Activated CD4-positive, alpha-beta T cell treated with anti-CD3 and anti-CD28 coated beads, Interleukin-2, amount 50 U/mL, for 4 hours (primary cell): Measurements from ENCODE around the gene KRTAP4-6.
"Not testable (repeated sequence)": the region's sequence is repeated elsewhere in the genome, so short reads cannot be mapped to it uniquely, and the experiment has no call there.

Experiments used
- DNase-seq, 2 experiments: peaks; one replicate each; pipeline ENCODE4 v3.0.0-alpha.2; 2020

The KRTAP4-6 gene

DNA sequence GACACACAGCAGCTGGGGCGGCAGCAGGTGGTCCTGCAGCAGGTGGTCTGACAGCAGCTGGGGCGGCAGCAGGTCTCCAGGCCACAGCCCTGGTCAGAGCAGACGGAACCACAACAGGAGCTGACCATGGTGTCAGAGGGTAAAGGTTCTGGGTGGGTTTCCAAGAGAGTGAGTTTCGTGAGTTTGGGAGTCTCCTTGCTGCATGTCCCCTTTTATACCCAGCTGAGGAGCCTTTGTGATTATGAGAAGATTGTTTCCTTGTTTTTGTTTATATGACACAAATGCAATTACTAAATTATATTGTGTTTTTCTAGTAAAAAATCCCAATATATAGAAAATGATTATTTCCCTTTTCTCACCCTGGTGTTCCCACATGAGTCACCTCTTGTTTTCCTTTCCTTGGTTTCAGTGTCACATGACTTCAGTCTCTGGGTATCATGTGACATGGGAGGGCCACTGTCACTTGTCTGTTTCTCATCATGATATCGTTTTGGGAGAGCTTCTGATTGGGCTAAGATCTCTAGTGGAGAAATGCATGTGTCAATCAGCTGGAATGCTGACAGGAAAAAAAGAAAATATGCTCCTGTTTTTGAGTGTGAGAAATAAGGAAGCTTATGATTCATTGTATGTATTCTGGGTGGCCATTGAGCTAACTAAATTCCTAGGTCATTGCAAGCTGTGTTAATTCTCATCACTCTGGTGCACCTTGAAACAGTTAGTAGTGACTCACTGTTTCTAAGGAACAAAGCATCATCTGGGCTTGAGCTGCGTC, at the start of gene KRTAP4-6:
Gene KRTAP4-6, minus strand, starts transcription at position 185 of the 772 bp plus-strand sequence. Its CDS starts 57 bp downstream, at position 128.
- no peak for DNase-seq

DNA sequence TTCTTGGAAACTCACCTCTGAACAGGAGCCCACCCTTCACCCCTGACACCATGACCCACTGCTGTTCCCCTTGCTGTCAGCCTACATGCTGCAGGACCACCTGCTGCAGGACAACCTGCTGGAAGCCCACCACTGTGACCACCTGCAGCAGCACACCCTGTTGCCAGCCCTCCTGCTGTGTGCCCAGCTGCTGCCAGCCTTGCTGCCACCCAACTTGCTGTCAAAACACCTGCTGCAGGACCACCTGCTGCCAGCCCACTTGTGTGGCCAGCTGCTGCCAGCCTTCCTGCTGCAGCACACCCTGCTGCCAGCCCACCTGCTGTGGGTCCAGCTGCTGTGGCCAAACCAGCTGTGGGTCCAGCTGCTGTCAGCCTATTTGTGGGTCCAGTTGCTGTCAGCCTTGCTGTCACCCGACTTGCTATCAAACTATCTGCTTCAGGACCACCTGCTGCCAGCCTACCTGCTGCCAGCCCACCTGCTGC, 49.5 kb upstream of the KRTAP4-6 start, which contains the start of gene KRTAP9-1:
Gene KRTAP9-1, plus strand, starts transcription at position 51 of the 482 bp plus-strand sequence. Its CDS starts 0 bp downstream, at position 51.
- not testable (repeated sequence) for DNase-seq

DNA sequence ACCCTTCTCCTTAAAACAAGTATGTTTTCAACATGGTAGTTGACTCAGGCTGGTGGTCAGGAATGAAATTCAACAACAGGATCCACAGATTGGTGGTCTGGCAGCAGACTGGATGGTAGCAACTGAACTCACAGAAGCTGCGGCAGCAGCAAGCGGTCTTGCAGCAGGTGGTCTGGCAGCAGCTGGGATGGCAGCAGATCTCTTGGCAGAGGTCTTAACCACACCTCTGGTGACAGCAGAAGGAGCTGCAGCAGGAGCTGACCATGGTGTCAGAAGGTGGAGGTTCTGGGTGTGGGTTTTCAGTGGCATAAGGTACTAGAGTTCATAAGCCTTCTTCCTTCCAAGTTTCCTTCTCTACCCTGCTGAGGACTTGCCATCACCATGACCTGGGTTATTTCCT, 46.5 kb upstream of the KRTAP4-6 start:
- DNase-seq, result no peak

DNA sequence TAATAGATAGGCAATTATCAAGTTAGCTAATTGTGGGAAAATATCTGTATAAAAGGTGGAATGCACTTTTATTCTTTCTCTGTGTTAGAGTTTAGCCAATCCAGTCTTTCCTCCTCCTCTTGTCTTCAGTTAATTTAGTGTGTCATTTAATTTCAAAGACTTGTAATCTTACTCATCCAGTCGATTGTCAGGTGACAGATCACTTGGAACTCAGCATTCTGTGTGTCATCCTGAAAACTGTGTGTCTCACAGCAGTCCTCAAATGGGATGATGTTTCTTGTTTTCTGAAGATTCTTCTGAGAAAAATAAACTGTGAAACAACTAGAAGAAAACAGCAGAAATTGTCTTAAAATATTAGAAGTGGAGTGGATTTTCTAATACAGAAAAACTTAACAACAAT, 44.7 kb upstream of the KRTAP4-6 start:
- no peak for DNase-seq

DNA sequence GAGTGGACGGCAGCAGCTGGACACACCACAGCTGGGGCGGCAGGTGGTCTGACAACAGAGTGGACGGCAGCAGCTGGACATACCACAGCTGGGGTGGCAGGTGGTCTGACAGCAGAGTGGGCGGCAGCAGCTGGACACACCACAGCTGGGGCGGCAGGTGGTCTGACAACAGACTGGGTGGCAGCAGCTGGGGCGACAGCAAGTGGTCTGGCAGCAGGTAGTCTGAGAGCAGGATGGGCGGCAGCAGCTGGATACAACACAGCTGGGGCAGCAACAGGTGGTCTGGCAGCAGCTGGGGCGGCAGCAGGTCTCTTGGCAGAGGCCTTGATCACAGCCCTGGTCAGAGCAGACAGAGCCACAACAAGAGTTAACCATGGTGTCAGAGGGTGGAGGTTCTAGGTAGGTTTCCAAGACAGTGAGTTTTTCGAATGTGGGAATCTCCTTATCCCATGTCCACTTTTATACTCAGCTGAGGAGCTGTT, 44.2 kb upstream of the KRTAP4-6 start, which contains the start of gene KRTAP4-1:
Gene KRTAP4-1, minus strand, starts transcription at position 432 of the 482 bp plus-strand sequence. Its CDS starts 57 bp downstream, at position 375.
- no peak for DNase-seq

DNA sequence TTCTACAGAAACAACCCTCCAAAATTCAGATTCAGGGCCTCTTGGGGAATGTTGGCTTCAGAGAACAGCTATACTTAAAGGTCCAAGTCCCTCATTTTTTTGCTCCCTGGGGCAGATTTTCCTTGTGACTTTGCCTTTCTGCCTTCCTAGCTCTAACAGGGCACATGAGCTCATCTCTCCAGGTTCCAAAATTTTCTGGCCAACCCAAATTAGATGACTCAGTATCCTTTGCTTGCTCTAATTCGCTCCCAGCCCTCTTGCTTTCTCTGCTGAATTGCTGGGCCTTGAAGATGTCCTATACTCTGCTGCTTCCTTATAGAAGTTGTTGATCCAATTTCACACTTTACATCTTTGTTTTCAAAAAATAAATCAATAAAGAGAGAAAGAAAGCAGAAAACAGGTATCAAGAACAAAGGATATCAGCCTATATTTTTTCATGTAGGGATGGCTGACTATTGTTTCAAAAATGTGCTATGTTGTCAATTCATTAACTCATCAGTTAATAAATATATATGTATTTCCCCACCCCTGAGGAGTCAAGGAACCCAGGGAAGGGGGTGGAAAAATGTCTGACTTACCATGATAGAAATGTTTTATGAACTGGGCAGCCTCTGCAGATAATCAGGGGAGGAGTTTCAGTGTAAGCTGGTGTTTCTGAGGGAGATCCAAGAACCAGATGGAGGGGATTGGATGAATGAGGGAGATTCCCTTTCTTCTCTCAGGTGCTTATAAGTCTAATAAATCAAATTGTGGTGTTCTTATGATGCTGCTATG, 38.7 kb upstream of the KRTAP4-6 start:
- DNase-seq, result no peak

DNA sequence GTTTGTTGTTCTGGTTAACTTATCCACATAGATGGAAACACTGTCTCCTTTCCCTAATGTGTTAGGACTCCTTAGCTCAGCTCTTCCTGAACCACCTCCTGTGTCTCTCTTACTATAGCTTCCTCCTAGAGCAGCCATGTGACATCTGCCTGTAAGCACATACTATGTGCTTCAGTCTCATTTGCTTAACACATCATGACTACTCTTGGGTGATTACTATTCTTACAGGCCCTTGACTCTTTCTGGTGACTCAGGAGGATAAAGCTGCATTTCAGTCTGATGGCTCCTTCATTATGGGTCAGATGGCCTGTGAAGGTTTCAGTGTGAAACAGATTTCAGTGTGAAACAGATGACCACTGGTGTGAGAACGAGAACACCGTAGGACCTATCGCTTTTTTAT, 38.0 kb upstream of the KRTAP4-6 start:
- DNase-seq, result no peak

DNA sequence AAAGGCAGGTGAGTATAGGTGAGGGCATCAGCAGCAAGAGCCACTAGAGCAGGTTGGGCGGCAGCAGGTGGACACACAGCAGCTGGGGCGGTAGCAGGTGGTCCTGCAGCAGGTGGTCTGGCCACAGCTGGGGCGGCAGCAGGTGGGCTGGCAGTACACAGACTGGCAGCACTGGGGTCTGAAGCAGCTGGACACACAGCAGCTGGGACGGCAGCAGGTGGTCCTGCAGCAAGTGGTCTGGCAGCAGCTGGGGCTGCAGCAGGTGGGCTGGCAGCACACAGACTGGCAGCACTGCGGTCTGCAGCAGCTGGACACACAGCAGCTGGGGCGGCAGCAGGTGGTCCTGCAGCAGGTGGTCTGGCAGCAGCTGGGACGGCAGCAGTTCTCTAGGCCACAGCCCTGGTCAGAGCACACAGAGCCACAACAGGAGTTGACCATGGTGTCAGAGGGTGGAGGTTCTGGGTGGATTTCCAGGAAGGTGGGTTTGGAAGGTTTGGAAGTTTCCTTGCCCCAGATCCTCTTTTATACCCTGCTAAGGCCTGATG, 37.5 kb upstream of the KRTAP4-6 start, which contains the start of gene KRTAP4-2:
Gene KRTAP4-2, minus strand, starts transcription at position 495 of the 545 bp plus-strand sequence. Its CDS starts 57 bp downstream, at position 438.
- DNase-seq, result no peak

DNA sequence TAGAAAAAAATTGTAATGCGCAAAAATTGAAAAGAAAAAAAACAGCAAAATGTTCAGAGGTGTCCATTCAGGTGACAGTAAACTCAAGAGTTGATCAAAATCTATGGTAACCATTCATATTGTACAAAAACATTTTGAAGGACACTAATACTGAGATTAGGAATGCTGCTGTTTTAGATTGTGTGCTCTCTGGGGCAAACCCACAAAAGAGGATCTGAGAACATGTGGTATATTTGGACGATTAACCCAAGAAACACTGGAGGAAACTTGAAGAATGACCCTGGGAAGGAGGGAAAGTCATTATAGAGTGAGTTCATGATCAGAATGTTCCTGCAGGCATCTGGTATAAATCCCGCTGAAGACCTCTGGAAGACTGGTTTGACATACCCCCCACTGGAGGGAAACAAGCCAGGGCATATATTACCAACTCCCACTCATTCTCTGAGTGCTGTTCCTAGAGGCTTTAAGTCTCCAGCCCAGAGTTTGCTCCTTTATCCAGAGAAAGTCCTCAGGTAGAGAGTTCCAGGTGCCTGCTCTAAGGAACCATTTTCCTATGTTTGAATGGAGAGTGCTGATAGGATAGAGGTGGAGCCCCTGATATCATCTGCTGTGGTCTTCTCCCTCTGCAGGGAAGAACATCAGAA, 36.5 kb upstream of the KRTAP4-6 start:
- DNase-seq, result no peak

DNA sequence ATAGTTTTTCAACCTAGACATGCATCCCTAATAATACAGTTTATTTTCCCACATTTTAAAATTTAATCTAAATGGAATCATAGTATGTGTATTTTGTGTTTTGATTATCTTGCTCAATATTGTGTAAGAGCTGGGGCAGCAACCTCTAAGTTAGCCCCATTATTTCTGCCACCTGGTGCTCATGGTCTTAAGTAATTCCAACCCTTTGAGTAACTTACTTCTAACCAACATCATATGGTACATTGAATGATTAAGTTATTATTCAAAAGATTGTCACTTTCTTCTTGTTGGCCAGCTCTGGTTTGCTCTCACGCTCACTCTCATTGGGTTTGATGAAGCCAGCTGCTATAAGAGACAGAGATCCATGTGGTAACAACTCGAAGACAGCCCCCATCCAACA, 31.5 kb upstream of the KRTAP4-6 start:
- DNase-seq, result no peak

DNA sequence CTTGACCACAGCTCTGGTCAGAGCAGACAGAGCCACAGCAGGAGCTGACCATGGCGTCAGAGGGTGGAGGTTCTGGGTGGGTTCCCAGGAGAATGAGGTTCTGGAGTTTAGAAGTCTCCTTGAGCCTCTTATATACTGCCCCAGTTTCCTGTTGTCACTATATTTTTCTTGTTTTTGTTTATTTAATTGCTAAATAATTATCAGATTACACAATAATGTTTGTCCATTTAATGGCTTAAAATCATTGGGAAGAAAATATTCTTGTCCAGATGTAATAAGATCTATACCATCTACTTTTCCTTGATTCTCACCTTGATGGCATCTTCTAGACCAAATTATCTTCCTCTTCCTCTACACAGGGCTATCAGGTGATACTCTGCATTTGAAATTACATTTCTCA, 27.8 kb upstream of the KRTAP4-6 start, which contains the start of gene KRTAP4-3:
Gene KRTAP4-3, minus strand, starts transcription at position 101 of the 400 bp plus-strand sequence. Its CDS starts 49 bp downstream, at position 52.
- no peak for DNase-seq

DNA sequence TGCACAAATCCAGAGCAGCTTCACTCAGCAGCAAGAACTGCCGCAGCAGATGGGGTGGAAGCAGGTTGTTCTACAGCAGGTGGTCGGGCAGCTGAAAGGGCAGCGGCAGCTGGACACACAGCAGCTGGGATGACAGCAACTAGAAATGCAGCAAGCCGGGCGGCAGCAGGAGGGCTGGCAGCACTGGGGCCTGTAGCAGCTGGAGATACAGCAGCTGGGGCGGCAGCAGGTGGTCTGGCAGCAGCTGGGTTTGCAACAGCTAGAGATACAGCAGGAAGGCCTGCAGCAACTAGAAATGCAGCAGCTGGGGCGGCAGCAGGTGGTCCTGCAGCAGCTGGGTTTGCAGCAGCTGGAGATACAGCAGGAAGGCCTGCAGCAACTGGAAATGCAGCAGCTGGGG, 27.2 kb upstream of the KRTAP4-6 start:
- DNase-seq, result no peak

DNA sequence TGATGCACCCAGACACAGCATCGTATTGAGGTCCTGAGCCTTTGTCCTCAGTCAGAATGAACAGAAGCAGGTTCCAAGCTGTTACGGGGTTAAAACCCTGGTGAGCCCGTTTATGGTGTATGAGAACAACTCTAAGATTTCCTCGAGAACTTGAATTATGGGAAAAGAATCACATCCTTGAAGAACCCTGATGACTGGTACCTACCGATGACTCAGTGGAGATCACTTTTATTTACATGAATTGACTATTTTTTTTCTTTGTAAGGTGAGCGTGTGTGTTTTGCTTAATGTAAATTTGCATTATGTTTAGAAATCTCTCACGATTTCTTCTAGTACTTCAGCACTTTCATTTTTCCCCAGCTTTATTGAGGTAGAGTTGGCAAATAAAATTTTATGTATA, 23.5 kb upstream of the KRTAP4-6 start:
- no peak for DNase-seq

DNA sequence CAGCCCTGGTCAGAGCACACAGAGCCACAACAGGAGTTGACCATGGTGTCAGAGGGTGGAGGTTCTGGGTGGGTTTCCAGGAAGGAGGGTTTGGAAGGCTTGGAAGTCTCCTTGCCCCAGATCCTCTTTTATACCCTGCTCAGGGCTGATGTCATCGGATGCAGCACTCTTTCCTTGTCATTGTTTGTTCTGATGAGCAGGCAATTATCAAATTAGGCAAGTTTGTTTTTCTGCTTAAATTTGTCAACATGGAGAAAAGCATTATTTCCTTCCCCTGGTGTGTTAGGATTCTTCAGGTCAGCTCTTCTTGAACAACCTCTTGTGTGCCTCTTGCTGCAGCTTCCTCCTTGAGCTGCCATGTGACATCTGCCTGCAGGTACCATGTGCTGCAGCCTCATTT, 20.3 kb upstream of the KRTAP4-6 start, which contains the start of gene KRTAP4-4:
Gene KRTAP4-4, minus strand, starts transcription at position 101 of the 400 bp plus-strand sequence. Its CDS starts 57 bp downstream, at position 44.
- DNase-seq, result no peak

DNA sequence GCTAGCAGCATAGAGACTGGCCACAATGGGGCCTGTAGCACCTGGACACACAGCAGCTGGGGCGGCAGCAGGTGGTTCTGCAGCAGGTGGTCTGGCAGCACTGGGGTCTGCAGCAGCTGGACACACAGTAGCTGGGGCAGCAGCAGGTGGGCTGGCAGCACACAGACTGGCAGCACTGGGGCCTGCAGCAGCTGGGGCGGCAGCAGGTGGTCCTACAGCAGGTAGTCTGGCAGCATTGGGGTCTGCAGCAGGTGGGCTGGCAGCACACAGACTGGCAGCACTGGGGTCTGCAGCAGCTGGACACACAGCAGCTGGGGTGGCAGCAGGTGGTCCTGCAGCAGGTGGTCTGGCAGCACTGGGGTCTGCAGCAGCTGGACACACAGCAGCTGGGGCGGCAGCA, 19.8 kb upstream of the KRTAP4-6 start:
- not testable (repeated sequence) for DNase-seq

DNA sequence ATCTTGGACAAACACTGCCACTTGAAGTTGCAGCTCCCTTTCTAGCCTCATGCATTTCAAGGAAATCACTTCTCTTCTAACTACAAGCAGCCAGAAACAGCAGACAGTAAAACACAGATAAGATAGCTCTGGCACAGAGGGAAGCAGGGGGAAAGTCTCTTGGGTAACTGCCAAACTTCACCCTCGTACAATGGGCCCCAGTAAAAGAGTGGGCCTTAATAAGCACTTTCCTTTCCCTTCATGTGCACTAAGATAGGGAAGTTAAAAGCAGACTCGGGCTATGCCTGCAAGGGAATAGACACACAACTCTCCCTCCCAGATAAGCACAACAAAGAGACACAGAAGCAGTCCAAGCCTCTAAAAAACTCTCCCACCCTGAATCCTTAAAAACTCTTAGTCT, 13.5 kb upstream of the KRTAP4-6 start:
- no peak for DNase-seq

DNA sequence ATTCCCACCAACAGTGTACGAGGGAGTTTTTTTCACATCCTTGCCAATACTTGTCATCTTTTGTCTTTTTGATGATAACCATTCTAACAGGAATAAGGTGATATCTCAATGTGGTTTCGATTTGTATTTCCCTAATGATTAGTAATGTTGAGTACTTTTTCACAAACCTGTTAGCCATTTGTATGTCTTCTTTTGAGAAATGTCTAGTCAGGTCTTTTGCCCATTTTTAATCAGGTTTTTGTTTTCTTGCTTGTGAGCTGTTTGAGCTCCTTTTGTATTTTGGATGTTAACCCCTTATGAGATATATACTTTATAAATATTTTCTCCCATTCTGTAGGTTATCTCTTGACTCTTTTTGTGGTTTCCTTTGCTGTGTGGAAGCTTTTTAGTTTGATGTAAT, 11.2 kb upstream of the KRTAP4-6 start:
- DNase-seq, result no peak

DNA sequence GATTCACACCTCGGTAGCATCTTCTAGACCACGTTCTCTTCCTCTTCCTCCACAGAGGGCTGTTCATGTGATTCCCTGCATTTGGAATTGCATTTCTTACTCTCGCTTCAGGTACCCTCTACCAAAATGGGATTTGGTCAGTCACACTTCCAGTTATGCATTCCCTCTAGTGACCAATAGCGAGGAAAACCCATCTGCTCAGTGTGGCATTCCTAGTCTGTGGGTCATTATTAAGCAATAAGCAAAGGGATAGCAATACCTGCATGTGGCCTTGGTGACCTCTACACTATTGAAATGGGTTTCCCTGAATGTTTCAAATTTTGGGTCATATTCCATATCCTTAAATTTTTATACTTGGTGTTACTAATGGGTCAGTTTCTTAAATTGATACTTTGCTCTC, 9.7 kb upstream of the KRTAP4-6 start:
- no peak for DNase-seq

DNA sequence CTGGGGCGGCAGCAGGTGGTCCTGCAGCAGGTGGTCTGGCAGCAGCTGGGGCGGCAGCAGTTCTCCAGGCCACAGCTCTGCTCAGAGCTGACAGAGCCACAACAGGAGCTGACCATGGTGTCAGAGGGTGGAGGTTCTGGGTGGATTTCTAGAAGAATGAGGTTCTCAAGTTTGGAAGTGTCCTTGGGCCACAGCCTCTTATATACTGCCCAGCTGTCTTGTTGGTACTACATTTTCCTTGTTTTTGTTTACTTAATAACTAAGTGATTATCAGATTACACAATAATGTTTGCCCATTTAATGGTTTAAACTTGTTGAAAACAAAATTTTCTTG, 9.3 kb upstream of the KRTAP4-6 start, which contains the start of gene KRTAP4-5:
Gene KRTAP4-5, minus strand, starts transcription at position 174 of the 334 bp plus-strand sequence. Its CDS starts 58 bp downstream, at position 116.
- no peak for DNase-seq

DNA sequence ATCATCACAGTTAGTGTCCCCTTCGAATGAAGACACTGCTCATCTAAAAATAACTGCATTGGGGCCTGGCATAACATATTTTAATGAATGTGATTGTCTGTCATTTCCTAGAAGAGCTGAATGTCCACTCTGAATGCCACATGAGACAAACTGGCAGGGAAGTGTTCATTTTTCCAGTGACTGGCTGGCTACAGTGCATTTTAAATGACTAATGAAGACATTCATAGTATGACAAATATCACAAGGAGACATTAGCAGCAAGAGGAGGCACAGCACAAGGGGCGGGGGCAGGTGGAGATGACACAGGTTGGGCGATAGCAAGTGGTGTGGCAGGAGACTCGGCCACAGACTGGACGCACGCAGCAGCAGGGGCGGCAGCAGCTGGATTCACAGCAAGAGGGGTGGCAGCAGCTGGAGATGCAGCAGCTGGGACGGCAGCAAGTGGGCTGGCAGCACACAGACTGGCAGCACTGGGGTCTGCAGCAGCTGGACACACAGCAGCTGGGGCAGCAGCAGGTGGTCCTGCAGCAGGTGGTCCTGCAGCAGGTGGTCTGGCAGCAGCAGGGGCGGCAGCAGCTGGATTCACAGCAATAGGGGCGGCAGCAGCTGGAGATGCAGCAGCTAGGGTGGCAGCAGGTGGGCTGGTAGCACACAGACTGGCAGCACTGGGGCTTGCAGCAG, 8.8 kb upstream of the KRTAP4-6 start:
- not testable (repeated sequence) for DNase-seq

DNA sequence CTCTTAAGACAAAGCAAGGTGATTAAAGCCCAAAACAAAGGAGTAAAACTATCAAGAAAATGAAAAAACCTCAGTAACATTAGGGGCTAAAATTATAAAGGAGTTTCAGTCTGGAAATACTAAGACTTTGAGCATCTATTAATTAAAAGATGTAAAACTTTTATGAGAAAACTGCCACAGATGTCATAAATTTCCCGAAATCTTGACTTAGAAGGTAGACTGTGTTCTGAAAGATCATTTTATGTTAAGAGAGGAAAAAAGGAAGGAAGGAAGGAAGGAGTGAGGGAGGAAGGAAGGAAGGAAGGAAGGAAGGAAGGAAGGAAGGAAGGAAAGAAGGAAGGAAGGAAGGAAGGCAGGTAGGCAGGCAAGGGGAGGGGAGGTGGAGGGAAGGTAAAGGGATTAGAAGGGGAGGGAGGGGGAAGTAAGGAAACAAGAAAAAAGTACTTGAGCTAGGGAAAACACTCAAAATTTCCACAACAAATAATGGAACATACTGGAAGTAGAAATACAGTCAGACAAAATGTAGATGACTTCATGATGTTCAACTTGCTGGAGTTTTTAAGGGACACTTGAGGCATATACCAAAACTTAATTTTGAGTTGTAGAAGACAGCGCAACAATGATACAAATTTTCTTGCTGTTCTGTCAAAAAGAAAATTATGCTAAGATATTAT, 7.3 kb upstream of the KRTAP4-6 start:
- DNase-seq, result no peak
